Measurements from ENCODE around the gene BLTP3A.
"Not testable (repeated sequence)": the region's sequence is repeated elsewhere in the genome, so short reads cannot be mapped to it uniquely, and the experiment has no call there.

The BLTP3A gene, protein sequence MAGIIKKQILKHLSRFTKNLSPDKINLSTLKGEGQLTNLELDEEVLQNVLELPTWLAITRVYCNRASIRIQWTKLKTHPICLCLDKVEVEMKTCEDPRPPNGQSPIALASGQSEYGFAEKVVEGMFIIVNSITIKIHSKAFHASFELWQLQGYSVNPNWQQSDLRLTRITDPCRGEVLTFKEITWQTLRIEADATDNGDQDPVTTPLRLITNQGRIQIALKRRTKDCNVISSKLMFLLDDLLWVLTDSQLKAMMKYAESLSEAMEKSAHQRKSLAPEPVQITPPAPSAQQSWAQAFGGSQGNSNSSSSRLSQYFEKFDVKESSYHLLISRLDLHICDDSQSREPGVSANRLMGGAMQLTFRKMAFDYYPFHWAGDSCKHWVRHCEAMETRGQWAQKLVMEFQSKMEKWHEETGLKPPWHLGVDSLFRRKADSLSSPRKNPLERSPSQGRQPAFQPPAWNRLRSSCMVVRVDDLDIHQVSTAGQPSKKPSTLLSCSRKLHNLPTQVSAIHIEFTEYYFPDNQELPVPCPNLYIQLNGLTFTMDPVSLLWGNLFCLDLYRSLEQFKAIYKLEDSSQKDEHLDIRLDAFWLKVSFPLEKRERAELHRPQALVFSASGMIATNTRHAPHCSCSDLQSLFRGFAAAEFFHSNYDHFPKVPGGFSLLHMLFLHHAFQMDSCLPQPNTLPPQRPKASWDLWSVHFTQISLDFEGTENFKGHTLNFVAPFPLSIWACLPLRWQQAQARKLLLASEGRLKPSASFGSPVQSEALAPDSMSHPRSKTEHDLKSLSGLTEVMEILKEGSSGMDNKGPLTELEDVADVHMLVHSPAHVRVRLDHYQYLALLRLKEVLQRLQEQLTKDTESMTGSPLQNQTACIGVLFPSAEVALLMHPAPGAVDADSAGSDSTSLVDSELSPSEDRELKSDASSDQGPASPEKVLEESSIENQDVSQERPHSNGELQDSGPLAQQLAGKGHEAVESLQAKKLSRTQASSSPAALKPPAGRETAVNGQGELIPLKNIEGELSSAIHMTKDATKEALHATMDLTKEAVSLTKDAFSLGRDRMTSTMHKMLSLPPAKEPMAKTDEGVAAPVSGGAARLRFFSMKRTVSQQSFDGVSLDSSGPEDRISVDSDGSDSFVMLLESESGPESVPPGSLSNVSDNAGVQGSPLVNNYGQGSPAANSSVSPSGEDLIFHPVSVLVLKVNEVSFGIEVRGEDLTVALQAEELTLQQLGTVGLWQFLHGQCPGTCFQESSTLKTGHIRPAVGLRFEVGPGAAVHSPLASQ (N-terminal part only)

DNA sequence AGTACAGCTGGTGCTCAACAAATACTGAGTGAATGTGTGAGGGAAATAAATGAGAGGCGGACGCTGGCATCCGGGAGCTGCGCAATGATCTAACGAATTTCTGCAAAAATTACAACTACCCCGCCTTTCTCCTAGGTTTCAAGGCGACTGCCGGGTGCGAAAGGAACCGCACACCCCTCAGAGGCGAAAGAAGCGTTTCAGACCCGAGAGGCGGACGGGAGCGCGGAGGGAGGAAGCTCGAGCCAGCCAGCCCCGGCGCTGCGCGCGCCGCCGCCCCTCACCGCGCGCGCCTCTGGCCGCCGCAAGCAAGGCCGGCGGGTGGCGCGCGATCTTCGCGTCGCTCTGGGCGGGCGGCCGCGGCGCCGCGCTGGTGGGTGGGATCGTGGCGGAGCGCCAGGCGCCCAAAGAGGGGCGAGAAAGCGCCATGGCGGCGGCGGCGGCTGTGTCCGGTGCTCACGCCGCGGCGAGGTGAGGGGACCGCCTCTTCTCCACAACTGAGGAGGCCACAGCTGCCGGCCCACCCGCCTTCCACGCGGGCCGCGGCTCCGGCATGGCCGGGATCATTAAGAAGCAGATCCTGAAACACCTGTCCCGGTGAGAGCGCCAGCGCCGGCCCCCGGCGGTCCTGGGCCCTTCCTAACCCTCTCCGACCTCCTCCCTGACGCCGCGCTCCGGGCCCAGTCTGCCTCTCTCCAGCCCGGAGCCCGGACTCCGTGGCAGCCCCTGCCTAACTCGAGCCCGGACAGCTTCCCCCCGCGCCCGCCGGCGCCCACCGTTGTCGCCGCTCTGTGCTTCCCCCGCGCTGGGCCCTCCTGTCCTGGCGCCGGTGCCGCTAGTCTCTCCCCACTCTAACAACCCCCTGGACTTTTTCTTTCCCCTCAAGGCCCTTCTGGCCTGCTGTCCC lies at the start of gene BLTP3A:
TSS of gene BLTP3A (plus strand) at position 383 of the 904 bp plus-strand sequence. CDS start at position 551, 168 bp downstream.
- H3K4me3 ChIP-seq: peak within 1 kb of the TSS; percentile 66 to 85 (median 78)
- peak within 1 kb of the TSS; percentile 29 to 96 (median 88) for H3K27ac ChIP-seq

DNA sequence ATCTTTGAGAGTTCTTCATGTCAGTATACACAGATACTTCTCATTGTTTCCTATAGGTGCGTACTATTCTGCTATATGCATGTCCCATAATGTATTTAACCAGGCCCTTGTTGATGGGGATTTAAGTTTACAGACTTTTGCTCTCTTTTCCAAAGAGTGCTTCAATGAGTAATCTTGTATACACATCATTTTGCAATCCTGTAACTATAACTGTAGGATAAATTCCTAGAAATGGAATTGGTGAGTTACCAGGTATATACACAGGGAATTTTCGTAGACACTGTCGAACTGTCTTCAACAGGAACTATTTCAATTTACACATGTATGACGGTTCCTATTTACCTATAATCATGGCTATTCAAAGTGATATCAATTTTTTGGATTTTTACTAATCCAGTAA lies 49.8 kb upstream of the BLTP3A start:
- Histone ChIP-seq H3K4me3 (no peak overlapping the region), H3K27ac (no peak overlapping the region)

DNA sequence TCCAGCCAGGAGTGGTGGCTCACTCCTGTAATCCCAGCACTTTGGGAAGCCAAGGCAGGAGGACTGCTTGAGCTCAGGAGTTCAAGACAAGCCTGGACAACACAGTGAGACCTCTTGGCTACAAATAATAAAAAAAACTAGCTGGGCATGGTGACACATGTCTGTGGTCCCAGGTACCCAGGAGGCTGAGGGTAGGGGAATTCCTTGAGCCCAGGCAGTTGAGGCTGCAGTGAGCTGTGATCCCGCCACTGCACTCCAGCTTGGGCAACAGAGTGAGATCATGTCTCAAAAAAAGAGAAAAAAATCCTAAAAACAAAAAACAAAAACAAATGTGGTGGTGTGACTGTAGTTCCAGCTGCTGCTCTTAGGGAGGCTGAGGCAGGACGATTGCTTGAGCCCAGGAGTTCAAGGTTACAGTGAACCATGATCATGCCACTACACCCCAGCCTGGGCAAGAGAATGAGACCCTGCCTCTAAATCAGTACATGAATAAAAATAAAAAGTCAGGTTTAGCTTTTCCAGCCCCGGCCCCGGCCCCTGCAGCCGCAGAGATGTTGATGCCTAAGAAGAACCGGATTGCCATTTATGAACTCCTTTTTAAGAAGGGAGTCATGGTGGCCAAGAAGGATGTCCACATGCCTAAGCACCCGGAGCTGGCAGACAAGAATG lies 48.1 kb upstream of the BLTP3A start:
- H3K27ac ChIP-seq: no peak overlapping the region

DNA sequence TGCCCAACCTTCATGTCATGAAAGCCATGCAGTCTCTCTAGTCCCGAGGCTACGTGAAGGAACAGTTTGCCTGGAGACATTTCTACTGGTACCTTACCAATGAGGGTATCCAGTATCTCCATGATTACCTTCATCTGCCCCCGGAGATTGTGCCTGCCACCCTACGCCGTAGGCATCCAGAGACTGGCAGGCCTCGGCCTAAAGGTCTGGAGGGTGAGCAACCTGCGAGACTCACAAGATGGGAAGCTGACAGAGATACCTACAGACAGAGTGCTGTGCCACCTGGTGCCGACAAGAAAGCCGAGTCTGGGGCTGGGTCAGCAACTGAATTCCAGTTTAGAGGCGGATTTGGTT lies 47.6 kb upstream of the BLTP3A start:
- not testable (repeated sequence) for H3K4me3 ChIP-seq, H3K27ac ChIP-seq

More for the DNA sequence above, 48.1 kb upstream of the BLTP3A start:
- H3K4me3 ChIP-seq: no peak overlapping the region

DNA sequence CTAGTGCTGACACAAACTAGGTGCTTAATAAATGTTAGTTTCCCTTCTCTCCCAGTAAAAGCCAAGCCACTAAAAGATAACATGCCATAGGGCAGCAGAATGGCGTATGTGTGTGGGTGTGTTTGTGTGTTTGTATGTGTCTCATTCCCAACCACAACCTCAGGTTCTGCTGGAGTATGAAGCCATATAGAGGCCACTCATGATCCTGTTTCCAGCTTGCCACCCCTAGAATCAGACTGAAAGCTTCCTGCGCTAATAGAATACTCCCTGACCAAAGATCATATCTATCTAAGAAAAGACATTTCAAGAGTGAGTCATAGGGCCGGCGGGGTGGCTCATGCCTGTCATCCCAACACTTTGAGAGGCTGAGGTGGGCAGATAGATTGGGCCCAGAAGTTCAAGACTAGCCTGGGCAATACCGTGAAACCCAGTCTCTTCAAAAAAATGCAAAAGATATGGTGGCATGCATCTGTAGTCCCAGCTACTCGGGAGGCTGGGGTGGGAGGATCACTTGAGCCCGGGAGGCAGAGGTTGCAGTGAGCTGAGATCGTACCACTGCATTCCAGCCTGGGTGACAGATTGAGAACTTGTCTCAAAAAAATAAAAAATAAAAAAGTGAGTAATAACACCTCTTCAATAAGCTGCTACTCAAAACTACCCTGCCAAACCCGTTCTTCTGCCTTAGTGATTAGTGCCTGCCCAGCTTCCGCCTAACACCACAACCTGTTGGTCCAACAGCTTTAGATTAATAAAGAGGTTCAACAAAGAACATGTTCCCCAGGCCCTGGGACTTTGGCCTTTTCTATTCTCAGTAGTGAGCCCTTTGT lies 46.4 kb upstream of the BLTP3A start:
- H3K4me3 ChIP-seq: no peak overlapping the region
- peak overlapping the region in 15 of 21 experiments; percentile 4 to 68 (median 46) for H3K27ac ChIP-seq

DNA sequence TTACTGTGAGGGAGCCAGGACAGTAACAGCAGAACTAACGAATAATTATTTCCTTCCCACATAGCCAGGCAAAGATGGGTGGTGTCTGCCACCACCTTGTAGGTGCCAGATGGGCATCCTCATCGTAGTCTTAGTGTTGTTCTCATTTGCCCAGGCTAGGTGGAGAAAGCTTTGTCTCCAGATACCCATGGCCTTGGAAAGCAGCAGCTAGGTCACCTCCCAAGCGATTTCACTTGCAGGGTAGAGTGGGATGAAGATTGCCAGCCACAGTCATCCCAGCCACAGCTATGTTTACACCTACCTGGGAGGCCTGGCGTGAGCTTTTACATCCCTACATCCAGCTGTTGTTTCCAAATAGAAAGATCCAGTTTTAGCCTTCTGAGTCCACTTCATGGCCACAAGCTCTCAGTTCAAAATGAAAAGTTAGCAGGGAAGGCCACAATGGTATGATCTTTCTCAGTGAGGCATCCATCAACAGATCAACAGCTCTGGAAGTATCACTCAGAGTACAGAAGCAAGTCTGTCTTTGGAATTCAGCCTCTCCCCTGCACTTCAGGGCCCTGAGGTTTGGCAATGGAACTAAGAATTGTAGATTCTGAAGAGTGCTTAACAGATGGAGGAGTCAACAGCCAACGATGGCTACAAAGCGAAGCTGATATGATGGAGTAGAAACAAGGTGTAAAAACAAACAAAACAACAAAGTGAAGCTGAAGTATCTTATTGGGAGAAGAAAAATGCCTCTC lies 45.6 kb upstream of the BLTP3A start:
- H3K4me3 ChIP-seq: no peak overlapping the region
- peak overlapping the region in 12 of 21 experiments; percentile 5 to 68 (median 48) for H3K27ac ChIP-seq

DNA sequence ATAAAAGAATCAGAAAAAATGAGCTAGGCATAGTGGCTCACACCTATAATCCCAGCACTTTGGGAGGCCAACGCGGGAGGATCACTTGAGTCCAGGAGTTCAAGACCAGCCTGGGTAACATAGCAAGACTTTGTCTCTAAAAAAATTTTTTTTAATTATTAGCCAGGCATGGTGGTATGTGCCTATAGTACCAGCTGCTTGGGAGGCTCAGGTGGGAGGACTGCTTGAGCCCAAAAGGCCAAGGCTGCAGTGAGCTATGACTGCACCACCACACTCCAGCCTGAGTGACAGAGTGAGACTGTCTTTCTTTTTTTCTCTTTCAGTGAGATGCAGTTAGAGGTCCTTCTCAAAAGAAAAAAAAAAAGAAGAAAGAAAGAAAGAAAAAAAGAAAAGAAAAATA lies 43.1 kb upstream of the BLTP3A start:
- Histone ChIP-seq H3K27ac (no peak overlapping the region), H3K4me3 (no peak overlapping the region)

DNA sequence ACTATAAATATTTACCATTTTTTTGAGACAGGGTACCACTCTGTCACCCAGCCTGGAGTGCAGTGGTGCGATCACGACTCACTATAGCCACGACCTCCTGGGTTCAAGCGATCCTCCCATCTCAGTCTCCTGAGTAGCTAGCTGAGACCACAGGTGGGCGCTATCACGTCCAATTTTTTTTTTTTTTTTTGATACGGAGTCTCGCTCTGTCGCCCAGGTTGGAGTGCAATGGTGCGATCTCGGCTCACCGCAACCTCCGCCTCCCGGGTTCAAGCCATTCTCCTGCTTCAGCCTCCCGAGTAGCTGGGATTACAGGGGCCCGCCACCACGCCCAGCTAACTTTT lies 35.4 kb upstream of the BLTP3A start:
- Histone ChIP-seq H3K4me3 (peak overlapping the region; percentile 55 to 89 (median 64)), H3K27ac (peak overlapping the region; percentile 49 to 96 (median 92))

DNA sequence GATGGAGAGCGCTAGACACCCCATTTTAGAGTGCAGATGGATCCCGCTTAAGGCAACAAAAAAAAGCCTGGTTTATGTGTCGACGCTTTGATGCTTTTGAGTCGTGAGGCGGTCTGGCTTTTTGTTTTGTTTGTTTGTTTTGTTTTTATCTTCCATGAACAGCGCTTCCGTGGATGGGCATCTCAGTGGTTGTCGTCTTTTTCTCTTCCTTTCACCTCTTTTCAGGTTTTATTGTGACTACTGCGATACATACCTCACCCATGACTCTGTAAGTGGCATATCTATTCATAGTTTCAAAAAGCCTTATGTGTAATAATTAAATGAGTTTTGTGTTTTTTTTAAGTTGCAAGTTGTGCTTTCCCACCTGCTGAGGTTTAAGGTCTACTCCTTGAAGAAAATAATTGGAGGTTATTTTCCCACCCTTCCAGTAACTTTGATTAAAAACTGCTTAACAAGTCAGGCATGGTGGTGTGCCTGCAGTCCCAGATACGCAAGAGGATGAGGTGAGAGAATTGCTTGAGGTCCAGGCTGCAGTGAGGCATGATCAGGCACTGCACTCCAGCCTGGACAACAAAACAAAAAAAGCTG lies 34.1 kb upstream of the BLTP3A start:
- Histone ChIP-seq H3K27ac (peak overlapping the region; percentile 68 to 95 (median 92)), H3K4me3 (peak overlapping the region; percentile 55 to 89 (median 64))

DNA sequence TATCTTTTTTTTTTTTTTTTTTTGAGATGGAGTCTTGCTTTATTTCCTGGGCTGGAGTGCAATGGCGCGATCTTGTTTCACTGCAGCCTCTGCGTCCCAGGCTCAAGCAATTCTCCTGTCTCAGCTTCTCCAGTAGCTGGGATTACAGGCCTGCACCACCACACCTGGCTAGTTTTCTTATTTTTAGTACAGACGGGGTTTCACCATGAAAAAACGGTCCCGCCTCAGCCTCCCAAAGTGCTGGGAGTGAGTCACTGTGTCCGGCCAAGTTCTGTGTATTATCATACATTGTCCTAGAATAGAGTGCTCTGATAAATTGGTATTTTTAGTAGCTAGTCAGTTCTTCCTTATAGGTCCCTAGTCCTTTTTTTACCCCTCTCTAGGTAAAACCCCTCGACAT lies 31.8 kb upstream of the BLTP3A start:
- no peak overlapping the region for H3K27ac ChIP-seq

DNA sequence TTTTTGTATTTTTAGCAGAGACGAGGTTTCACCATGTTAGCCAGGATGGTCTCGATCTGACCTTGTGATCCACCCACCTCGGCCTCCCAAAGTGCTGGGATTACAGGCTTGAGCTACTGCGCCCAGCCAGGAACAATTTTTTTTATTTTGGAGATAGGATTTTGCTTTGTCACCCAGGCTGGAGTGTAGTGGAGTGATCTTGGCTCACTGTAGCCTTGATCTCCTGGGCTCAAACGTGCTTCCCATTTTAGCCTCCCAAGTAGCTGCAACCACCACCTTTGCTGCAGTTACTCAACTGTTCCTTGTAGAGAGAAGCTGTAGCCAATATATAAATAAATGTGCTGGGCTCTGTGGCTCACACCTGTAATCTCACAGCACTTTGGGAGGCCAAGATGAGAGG lies 30.2 kb upstream of the BLTP3A start:
- H3K4me3 ChIP-seq, H3K27ac ChIP-seq: not testable (repeated sequence)

More for the DNA sequence above, 31.8 kb upstream of the BLTP3A start:
- no peak overlapping the region for H3K4me3 ChIP-seq

DNA sequence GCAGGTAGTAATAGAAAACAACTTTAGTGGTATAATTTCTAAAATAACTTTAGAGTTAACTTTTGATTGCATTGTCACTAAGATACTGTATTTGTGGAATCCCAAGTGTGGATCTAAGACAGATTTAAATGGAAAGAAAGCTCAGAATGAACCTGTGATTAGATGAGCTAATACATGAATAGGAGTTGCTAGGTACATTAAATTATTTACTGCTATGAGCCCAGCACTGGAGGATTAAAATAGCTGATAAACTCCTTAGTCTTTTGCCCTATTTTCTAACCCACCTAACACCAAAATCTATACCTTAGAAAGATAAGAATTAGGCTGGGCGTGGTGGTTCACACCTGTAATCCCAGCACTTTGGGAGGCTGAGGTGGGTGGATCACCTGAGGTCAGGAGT lies 23.7 kb upstream of the BLTP3A start:
- H3K27ac ChIP-seq: no peak overlapping the region
- H3K4me3 ChIP-seq: no peak overlapping the region

DNA sequence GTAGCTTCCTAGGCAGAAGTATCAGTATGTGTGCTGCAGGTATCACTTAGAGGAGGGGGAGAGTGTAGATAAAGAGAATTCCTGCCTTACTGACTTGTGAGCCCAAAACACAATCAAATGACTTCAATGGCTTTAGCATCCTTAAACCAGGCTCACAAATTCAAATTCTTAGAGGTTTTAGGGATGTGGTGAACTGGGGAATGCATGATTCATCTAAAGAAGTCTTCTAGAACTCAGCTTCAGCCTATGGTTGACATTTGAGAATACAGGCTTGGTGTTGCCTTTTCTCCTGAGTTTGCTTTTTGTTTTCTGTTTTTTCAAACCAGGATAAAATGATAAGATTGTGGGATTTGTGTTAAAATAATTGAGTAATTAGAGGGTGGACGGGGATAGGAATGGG lies 20.2 kb upstream of the BLTP3A start:
- no peak overlapping the region for H3K27ac ChIP-seq
- no peak overlapping the region for H3K4me3 ChIP-seq

DNA sequence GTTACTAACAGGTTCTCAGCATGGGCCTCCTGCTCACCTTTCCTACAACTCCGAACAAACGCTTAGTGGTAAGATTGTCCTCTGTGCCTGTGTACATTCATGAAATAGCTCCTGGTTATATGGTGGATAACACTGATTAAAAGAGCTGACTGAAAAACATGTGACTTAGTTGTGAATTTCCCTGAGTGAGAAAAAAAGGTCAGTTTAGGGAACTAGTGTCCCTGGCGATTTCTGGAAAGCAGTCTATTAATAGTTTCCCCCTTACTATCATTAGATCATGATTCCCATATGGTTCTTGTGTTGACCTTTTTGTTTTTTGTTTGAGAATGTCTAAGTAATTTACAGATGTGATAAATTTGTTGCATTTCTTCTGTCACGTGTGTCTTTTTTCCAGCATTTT lies 18.9 kb upstream of the BLTP3A start:
- H3K4me3 ChIP-seq: no peak overlapping the region
- H3K27ac ChIP-seq: peak overlapping the region in 3 of 21 experiments; percentile 29 to 43 (median 35)

DNA sequence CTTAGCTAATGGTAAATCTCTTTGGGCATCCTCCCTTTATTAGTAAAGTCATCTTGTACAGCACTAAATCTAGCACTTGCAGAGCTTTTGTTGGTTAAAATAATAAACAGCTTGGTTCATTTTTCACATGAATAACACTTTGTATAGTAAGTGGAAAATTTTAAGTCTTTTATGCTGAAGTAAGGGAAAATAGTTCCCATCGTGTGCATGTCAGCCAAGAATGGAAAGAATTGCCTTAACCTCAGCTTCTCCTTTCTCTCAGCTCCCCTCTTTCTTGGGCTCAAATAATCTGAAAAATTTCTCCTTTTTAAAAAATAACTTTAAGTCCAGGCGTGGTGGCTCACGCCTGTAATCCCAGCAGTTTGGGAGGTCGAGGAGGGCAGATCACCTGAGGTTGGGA lies 18.0 kb upstream of the BLTP3A start:
- Histone ChIP-seq H3K4me3 (no peak overlapping the region), H3K27ac (peak overlapping the region in 3 of 21 experiments; percentile 11 to 67 (median 38))

DNA sequence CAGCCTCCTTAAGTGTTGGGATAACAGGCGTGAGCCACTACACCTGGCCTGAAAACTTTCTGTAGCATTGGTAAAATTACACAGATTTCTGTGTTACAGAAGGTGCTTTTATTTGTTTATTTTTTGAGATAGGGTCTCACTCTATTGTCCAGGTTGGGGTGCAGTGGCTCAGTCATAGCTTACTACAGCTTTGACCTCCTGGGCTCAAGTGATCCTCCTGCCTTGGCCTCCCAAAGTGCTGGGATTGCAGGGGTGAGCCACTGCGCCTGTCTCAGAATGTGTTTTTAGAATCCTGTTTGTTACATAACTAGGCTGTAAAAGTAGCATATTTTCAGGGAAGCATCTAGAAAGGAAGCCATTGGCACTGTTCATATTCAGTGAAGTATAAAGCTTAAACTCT lies 16.9 kb upstream of the BLTP3A start:
- no peak overlapping the region for H3K4me3 ChIP-seq

More for the DNA sequence above, 16.9 kb upstream of the BLTP3A start:
- H3K27ac ChIP-seq: peak overlapping the region in 1 of 21 experiments; percentile 38

Measured in skin epidermis (tissue), 12 donors.